NCI-H446 (cell line): Measurements from ENCODE around the gene AEN.

ENCODE experiments used
- DNase-seq, 2 experiments: peaks; one replicate each; lab custom pipeline; 2025; lab: John Stamatoyannopoulos, UW

The AEN gene, protein sequence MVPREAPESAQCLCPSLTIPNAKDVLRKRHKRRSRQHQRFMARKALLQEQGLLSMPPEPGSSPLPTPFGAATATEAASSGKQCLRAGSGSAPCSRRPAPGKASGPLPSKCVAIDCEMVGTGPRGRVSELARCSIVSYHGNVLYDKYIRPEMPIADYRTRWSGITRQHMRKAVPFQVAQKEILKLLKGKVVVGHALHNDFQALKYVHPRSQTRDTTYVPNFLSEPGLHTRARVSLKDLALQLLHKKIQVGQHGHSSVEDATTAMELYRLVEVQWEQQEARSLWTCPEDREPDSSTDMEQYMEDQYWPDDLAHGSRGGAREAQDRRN

GRCh38 chr15:88620995-88621772 lies at the start of gene AEN:
Gene AEN, plus strand, starts transcription at chr15:88621340. Its CDS starts 4,870 bp downstream, at chr15:88626210.
- DNase-seq, result peak; percentile 80 to 94

DNA sequence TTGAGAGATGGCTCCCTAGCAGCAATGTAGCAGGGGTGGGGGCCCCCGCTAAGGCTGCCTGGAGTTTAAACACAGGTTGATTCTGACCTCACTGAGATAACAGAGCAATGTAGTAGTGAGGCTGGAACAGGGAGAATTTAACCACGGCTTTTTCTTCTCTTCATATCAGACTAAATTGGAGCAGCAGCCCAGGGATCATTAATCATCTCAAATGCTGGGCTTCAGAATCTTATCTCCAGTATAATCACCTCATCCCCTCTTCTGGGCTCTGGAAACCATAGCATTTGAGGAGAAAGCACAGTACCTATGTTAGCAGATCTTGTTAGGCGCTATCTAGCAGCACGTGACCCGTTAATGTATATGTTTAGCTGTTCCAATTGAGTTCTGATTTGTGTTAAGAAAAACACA lies 49.3 kb upstream of the AEN start:
- DNase-seq, result no peak

GRCh38 chr15:88574077-88574476 lies 47.1 kb upstream of the AEN start:
- no peak for DNase-seq

GRCh38 chr15:88574655-88575054 lies 46.5 kb upstream of the AEN start:
- no peak for DNase-seq

DNA sequence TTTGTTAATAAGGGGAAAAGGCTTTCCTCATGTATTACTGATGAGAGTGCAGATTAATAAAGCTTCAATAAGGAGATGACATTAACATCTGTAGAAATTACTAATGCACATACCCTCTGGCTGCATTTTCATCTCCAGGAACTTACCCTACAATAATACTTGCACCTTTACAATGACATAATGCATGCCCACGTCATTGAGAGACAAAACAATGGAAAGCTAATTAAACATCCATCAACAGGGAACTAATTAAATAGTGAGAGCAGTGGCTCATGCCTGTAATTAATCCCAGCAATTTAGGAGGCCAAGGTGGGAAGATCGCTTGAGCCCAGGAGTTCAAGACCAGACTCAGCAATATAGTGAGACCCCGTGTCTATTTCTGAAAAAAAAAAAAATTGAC lies 41.8 kb upstream of the AEN start:
- DNase-seq, result no peak

DNA sequence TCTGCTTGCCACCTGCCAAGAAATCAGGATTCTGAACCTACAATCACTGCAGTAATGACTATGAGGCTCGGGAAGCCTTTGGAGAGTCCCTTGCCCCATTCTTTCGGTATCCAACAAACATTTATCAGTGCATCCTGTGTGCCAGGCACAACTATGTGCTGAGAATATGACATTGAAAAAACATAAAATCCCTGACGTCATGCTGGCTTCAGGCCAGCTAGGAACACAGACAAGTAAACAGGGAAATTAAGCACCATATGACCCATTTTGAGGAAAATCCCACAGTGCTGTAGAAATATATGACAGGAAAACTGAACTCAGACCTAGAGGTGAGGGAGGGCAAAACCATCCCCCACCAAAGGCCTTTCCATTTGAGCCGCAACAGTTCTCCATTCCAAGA lies 40.6 kb upstream of the AEN start:
- DNase-seq, result no peak

GRCh38 chr15:88586401-88587162 lies 34.6 kb upstream of the AEN start:
- no peak for DNase-seq

GRCh38 chr15:88590759-88591158 lies 30.4 kb upstream of the AEN start:
- DNase-seq, result no peak

DNA sequence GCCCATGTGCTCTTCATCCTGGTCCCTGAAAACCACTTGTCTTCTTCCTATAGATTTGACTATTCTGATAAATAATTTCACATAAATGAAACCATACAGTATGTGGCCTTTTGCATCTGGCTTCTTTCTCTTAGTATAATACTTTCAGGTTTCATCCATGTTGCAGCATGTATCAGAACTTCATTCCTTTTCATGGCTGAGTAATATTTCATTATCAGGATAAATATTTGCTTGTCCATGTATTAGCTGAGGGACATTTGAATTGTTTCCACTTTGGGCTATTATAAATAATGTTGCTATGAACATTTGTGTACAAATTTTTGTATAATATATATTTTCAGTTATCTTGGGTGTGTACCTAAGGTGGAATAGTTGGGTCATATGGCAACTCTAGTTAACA lies 29.8 kb upstream of the AEN start:
- DNase-seq, result no peak

GRCh38 chr15:88603885-88604284 lies 17.3 kb upstream of the AEN start:
- DNase-seq, result no peak

GRCh38 chr15:88604381-88605188 lies 16.6 kb upstream of the AEN start:
- DNase-seq, result no peak

DNA sequence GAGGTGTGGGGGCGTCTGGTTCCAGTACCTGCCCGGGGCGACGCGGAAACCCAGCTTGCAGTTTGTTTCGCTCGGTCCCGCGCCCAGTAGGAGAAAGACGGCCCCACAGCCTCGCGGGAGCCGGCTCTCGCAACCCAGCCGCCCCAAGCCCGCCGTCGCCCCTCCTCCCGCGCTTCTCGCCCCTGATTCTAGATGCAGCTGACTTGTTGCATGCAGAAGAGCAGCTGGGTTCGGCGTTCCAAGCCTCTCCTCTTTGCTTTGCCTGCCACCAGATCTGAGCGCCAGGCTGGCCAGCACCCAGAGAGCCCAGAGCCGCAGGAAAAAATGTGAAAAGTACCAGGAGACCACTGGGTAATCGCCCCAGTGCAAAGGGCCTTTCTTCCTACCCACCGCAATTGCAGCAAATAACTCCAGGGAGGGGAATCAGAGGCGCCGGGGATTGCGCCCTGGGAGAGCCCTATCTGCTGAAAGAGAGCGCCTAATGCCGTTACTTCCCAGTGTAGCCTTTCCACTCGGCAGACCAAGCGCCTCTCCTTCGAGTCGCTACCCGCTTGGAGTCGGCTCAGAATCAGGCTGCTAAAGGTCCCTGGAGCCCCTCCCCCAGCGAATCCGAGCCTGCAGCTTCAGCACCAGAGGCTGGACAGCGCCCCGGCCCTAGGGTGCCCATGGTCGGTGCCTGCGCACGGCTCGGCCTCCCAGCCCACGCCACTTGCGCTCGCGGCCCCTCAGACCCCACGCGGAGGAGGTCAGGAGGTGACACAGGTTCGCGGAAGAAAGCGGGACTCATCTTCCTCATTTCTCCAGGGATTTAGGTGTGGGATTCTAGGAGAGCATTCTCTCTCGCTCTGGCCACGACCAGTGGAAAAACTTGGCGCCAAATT lies 15.7 kb upstream of the AEN start:
- DNase-seq, result no peak

DNA sequence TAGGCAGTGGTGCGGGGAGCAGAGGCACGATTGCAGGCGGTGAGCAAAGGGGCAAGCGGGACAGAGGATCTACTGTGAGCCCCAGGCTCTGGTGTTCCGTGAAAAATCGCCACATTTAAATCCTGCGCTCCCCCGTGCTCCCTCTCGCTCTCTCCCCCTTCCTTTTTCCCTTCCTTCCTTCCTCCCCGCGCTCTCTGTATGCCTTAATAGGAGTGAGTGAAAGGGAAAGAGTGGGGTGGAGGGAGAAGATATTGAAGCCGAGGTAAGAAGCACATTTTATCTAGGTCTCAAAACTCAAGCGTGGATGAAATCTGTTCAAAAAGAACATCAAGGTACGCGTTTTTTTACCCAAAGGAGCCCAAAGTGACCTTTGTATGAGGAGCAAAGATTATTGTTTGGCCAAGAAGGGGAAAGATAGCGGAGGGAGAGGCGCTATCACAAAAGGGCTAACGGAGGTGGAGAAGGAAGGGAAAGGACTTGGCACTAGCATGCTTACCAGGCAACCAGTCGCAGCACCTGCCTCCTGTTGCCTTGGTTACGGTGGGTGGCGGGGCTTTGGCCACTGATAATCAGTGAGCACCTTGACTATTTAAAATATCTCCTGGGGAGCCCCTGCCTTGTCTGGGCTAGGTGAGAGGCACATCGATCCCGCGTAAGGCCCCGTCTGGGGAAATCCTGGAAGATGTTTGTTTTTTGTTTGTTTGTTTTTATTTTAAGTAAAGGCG lies 14.9 kb upstream of the AEN start:
- DNase-seq, result no peak

GRCh38 chr15:88607951-88608350 lies 13.2 kb upstream of the AEN start:
- no peak for DNase-seq

GRCh38 chr15:88608607-88609181 lies 12.4 kb upstream of the AEN start:
- DNase-seq, result no peak

DNA sequence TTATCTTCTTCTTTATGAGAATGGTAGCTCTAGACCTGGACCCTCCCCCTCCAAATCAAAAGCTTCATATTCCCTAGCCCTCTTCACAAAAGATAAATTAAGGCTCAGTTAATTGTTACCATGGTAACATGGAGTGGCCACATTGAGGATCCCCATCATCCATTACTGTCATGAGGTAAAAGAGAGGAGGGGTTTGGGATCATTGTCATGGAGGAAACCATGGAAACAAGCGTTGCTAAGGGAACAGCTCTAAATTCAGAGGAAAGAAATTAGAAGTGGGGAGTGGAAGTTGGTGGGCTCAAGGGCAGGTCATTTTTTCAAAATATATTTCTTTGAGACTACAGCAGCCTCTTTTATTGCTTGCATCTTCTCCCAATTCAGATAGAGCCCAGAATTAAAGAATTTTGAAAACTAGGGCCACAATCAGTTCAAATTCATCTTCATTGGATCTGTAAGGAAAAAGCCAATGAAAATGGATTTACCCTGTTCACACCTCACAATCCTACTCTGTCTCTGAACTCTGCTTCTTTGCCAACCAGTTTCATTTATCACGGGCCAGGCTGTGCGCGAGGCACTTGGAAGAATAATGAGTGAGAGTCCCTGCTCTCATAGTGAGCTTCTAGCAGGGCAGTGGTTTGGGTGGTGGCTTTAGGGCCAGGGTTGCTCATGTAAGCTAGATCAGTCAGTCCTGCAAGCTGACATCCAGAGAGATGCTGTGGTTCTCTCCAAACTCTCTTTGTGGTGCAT lies 11.6 kb upstream of the AEN start:
- no peak for DNase-seq

- DNase-seq, result no peak
Observed at GRCh38 chr15:88610701-88611231, 10.4 kb upstream of the AEN start.

DNA sequence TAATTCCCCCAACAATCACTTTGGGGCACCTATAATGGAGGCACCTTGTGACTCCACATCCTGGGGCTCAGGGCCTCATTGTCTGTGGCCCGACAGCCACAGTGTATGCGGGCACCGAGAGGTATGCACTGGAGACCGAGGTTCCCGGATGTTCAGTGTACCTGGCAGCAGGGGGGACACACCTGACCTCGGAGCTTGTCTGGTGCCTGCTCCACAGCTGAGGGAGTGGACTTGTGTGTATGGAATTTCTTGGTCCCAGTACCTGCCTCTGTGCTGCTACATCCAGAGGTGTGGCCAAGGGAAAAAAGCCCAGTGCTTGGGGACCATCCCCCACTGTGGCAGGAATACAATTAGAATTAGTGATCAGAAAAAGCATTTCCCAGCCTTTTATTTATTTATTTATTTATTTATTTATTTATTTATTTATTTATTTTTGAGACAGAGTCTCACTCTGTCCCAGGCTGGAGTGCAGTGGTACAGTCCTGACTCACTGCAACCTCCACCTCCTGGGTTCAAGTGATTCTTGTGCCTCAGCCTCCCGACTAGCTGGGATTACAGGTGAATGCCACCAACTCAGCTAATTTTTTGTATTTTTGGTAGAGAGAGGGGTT lies 8.8 kb upstream of the AEN start:
- DNase-seq, result no peak
